ENCODE measurements around the gene PGLYRP2.

PGLYRP2 gene

GRCh38 chr19:15448044-15448777 is 31.1 kb downstream of the PGLYRP2 start:
- Histone ChIP-seq H3K4me3 (ENCODE audit: insufficient read depth, low read depth, low read length) (peak overlapping the region; percentile 65), H3K36me3 (ENCODE audit: control insufficient read depth, insufficient read depth, low read length) (no peaks in the 10 kb centered on the region), H3K9me3 (ENCODE audit: control insufficient read depth, low read length) (no peaks in the 10 kb centered on the region), H3K27ac (ENCODE audit: insufficient read depth, low read depth, low read length, poor library complexity, severe bottlenecking) (no peak overlapping the region), H3K4me1 (ENCODE audit: control insufficient read depth, insufficient read depth, low read length) (no peaks in the 10 kb centered on the region), H3K27me3 (ENCODE audit: control insufficient read depth, insufficient read depth, low read length, poor library complexity, severe bottlenecking) (peaks cover 15% of the 10 kb centered on the region)
- WGBS, 2 experiments, result 70 to 72% methylated on average over 17 of the region's 17 CpGs

DNA sequence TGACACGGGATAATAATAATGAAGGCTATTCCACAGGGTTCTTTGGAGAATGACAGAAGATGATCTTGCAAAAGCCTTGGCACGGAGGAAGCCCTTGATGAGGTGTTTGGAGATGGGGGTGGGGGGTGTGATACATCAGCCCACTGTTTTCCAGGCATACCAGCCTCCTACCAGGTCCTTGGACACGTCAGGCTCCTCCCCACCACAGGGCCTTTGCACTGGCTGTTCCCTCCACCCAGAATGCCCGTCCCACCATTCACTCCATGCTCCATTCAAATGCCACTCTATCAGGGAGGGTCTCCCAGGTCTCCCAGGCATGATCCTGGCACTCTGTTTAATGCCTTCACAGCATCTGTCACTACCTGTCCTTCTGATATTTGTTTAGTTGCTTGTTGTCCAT is 32.2 kb downstream of the PGLYRP2 start:
- H3K36me3 ChIP-seq (ENCODE audit: control insufficient read depth, insufficient read depth, low read length), result no peaks in the 10 kb centered on the region
- peaks cover 6% of the 10 kb centered on the region for H3K27me3 ChIP-seq (ENCODE audit: control insufficient read depth, insufficient read depth, low read length, poor library complexity, severe bottlenecking)
- WGBS, 2 experiments, result 85 to 90% methylated on average over 4 of the region's 4 CpGs
- no peak overlapping the region for H3K4me3 ChIP-seq (ENCODE audit: insufficient read depth, low read depth, low read length)
- H3K27ac ChIP-seq (ENCODE audit: insufficient read depth, low read depth, low read length, poor library complexity, severe bottlenecking), result no peak overlapping the region
- H3K4me1 ChIP-seq (ENCODE audit: control insufficient read depth, insufficient read depth, low read length), result no peaks in the 10 kb centered on the region
- H3K9me3 ChIP-seq (ENCODE audit: control insufficient read depth, low read length), result no peaks in the 10 kb centered on the region

DNA sequence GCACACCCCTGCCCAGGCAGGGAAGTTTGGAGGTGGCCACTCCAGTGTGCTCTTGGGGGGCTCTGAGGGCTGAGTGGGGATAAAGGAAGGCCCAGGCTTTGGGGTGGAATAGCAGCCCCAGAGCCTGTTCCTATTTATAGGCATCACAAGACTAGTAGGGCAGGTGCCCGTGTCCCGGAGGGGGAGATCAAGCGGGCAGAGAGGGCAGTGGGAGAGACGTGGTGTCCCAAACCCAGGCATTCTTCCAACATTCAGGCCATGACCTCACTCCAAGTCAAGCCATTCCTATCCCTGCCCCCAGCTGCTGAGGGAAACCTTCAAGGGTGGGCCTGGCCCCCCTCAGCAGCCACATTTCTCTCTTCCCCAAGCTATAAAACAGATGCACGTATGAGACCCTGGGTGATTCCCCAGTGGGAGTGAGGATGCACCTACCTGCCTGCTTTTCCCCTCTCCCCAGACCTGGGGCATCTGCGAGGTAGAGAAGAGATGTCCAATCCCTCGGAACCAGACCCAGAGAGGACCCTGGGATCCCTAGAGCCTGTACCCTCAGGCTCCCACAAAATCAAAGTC is 33.4 kb downstream of the PGLYRP2 start:
- Histone ChIP-seq H3K27ac (ENCODE audit: insufficient read depth, low read depth, low read length, poor library complexity, severe bottlenecking) (no peak overlapping the region), H3K4me1 (ENCODE audit: control insufficient read depth, insufficient read depth, low read length) (no peaks in the 10 kb centered on the region), H3K36me3 (ENCODE audit: control insufficient read depth, insufficient read depth, low read length) (no peaks in the 10 kb centered on the region), H3K27me3 (ENCODE audit: control insufficient read depth, insufficient read depth, low read length, poor library complexity, severe bottlenecking) (no peaks in the 10 kb centered on the region), H3K4me3 (ENCODE audit: insufficient read depth, low read depth, low read length) (no peak overlapping the region), H3K9me3 (ENCODE audit: control insufficient read depth, low read length) (no peaks in the 10 kb centered on the region)
- WGBS, 2 experiments, result 88 to 95% methylated on average over 7 of the region's 7 CpGs

GRCh38 chr19:15445227-15445605 is 34.1 kb downstream of the PGLYRP2 start:
- Histone ChIP-seq H3K9me3 (ENCODE audit: control insufficient read depth, low read length) (no peaks in the 10 kb centered on the region), H3K36me3 (ENCODE audit: control insufficient read depth, insufficient read depth, low read length) (no peaks in the 10 kb centered on the region), H3K27me3 (ENCODE audit: control insufficient read depth, insufficient read depth, low read length, poor library complexity, severe bottlenecking) (no peaks in the 10 kb centered on the region), H3K4me1 (ENCODE audit: control insufficient read depth, insufficient read depth, low read length) (no peaks in the 10 kb centered on the region), H3K4me3 (ENCODE audit: insufficient read depth, low read depth, low read length) (no peak overlapping the region), H3K27ac (ENCODE audit: insufficient read depth, low read depth, low read length, poor library complexity, severe bottlenecking) (no peak overlapping the region)
- WGBS, 2 experiments, result 91 to 92% methylated on average over 9 of the region's 9 CpGs

GRCh38 chr19:15444505-15445226 is 34.6 kb downstream of the PGLYRP2 start:
- no peaks in the 10 kb centered on the region for H3K4me1 ChIP-seq (ENCODE audit: control insufficient read depth, insufficient read depth, low read length)
- H3K27ac ChIP-seq (ENCODE audit: insufficient read depth, low read depth, low read length, poor library complexity, severe bottlenecking), result no peak overlapping the region
- 94 to 95% methylated on average over 15 of the region's 15 CpGs for WGBS, 2 experiments
- H3K27me3 ChIP-seq (ENCODE audit: control insufficient read depth, insufficient read depth, low read length, poor library complexity, severe bottlenecking), result no peaks in the 10 kb centered on the region
- no peaks in the 10 kb centered on the region for H3K9me3 ChIP-seq (ENCODE audit: control insufficient read depth, low read length)
- no peak overlapping the region for H3K4me3 ChIP-seq (ENCODE audit: insufficient read depth, low read depth, low read length)
- no peaks in the 10 kb centered on the region for H3K36me3 ChIP-seq (ENCODE audit: control insufficient read depth, insufficient read depth, low read length)

DNA sequence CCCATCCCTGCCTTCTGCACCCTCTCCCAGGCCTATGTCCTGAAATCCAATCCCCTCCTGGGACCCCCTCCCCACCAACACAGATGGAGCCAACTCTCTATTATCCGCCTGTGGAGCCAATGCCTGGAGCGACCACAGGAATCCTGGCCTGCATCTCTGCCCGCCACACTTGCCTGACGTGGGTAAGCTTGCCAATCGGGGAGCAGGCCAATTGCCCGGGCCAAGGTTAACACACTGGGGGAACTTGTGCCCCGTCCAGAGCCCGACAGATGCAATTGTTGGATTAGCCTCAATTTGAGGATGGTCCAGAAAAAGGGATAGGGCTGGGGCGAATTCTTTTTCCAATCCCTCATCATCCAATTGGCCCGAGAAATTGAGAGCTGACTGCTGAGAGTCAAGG is 35.5 kb downstream of the PGLYRP2 start:
- Histone ChIP-seq H3K9me3 (ENCODE audit: control insufficient read depth, low read length) (no peaks in the 10 kb centered on the region), H3K27ac (ENCODE audit: insufficient read depth, low read depth, low read length, poor library complexity, severe bottlenecking) (no peak overlapping the region), H3K27me3 (ENCODE audit: control insufficient read depth, insufficient read depth, low read length, poor library complexity, severe bottlenecking) (no peaks in the 10 kb centered on the region), H3K36me3 (ENCODE audit: control insufficient read depth, insufficient read depth, low read length) (no peaks in the 10 kb centered on the region), H3K4me1 (ENCODE audit: control insufficient read depth, insufficient read depth, low read length) (peaks cover 8% of the 10 kb centered on the region), H3K4me3 (ENCODE audit: insufficient read depth, low read depth, low read length) (no peak overlapping the region)
- WGBS, 2 experiments, result 90% methylated on average over 10 of the region's 10 CpGs

- no peaks in the 10 kb centered on the region for H3K9me3 ChIP-seq (ENCODE audit: control insufficient read depth, low read length)
- H3K27ac ChIP-seq (ENCODE audit: insufficient read depth, low read depth, low read length, poor library complexity, severe bottlenecking), result no peak overlapping the region
- WGBS, 2 experiments, result 88 to 95% methylated on average over 3 of the region's 3 CpGs
- H3K4me1 ChIP-seq (ENCODE audit: control insufficient read depth, insufficient read depth, low read length), result peaks cover 8% of the 10 kb centered on the region
- H3K27me3 ChIP-seq (ENCODE audit: control insufficient read depth, insufficient read depth, low read length, poor library complexity, severe bottlenecking), result no peaks in the 10 kb centered on the region
- H3K36me3 ChIP-seq (ENCODE audit: control insufficient read depth, insufficient read depth, low read length), result no peaks in the 10 kb centered on the region
- no peak overlapping the region for H3K4me3 ChIP-seq (ENCODE audit: insufficient read depth, low read depth, low read length)
These were observed 36.0 kb downstream of the PGLYRP2 start for GRCh38 chr19:15443325-15443724.

DNA sequence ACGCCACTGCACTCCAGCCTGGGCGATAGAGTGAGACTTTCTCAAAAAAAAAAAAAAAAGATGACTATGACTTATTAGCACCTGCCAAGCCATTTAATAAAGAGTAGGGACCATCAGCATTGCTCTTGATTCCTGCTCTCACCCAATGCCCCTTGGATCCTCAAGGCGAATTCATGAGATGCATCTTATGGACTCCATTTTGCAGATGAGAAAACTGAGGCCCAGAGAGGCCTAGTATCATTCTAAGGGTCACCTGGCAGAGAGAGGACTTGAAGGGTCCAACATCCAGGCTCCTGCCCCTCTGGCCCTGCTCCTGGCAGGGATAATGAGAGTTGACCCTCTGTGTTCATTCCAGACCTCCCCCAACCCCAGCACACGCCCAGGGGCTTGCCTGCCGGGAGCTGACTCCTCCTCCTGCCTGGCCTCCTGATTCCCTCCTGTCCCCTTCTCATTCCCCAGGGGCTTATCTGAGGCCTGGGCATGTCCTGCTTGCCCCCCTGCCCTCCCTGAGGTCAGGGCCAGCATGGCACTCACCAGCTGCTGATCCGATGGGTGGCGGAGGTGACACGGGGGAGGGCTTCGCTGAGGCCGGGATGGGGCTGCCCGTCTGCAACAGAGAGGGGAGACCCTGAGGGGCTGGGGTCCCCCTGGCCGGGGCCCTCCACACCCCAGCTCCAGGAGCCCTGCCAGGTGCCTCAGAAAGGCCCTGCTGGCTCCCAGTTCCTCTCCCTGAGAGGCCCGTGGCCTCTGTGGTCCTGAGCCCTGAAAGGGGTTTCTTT is 37.0 kb downstream of the PGLYRP2 start:
- WGBS, 2 experiments, result 83 to 87% methylated on average over 13 of the region's 13 CpGs
- Histone ChIP-seq H3K4me3 (ENCODE audit: insufficient read depth, low read depth, low read length) (no peak overlapping the region), H3K9me3 (ENCODE audit: control insufficient read depth, low read length) (no peaks in the 10 kb centered on the region), H3K4me1 (ENCODE audit: control insufficient read depth, insufficient read depth, low read length) (peaks cover 8% of the 10 kb centered on the region), H3K27ac (ENCODE audit: insufficient read depth, low read depth, low read length, poor library complexity, severe bottlenecking) (no peak overlapping the region), H3K36me3 (ENCODE audit: control insufficient read depth, insufficient read depth, low read length) (no peaks in the 10 kb centered on the region), H3K27me3 (ENCODE audit: control insufficient read depth, insufficient read depth, low read length, poor library complexity, severe bottlenecking) (no peaks in the 10 kb centered on the region)

GRCh38 chr19:15441317-15441716 is 38.0 kb downstream of the PGLYRP2 start:
- WGBS, 2 experiments, result 89 to 92% methylated on average over 3 of the region's 3 CpGs

More at GRCh38 chr19:15441317-15441716, 38.0 kb downstream of the PGLYRP2 start:
- Histone ChIP-seq H3K4me3 (ENCODE audit: insufficient read depth, low read depth, low read length) (no peak overlapping the region), H3K27ac (ENCODE audit: insufficient read depth, low read depth, low read length, poor library complexity, severe bottlenecking) (no peak overlapping the region), H3K36me3 (ENCODE audit: control insufficient read depth, insufficient read depth, low read length) (no peaks in the 10 kb centered on the region), H3K9me3 (ENCODE audit: control insufficient read depth, low read length) (no peaks in the 10 kb centered on the region), H3K4me1 (ENCODE audit: control insufficient read depth, insufficient read depth, low read length) (peaks cover 8% of the 10 kb centered on the region), H3K27me3 (ENCODE audit: control insufficient read depth, insufficient read depth, low read length, poor library complexity, severe bottlenecking) (no peaks in the 10 kb centered on the region)

All from ectodermal cell (in vitro differentiated cells).